ENCODE data around the gene TIMM13. TPM values are rescaled to one million over a fixed set of nuclear protein-coding genes. Genes with fewer than 3 reads are reported as not detected.

Gene TIMM13
- total RNA-seq, 4 donors from 2014 or later: 28.8 to 43.6 (median 41.1) TPM

DNA sequence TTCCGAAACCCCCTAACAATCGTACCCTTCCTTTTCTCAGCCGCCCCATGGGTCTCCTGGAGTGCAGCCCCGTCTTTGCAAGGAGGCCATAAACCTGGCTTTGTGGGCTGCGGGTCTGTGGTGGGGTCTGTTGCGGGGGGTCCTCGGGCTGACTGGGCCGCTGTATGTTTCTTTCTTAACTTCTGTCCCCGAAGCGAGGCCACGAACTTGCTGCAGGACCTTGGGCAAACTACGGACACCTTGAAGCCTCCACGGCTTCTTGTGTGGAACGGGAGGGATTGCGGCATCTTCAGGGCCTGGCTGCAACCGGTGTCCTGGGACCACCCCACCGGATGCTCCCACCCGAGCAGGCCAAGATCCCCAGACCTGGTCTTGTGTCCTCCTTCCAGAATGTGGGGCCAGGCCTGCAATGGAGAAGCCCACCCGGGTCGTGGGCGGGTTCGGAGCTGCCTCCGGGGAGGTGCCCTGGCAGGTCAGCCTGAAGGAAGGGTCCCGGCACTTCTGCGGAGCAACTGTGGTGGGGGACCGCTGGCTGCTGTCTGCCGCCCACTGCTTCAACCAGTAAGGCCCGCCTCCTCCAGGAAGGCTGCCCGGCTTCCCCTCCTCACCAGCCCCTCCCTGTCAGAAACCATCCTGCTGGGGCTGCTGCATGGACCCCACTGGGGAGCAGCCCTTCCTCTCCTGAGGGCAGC, 12.0 kb downstream of the TIMM13 start:
- DNase-seq (ENCODE audit: low spot score) (no peak), ATAC-seq (ENCODE audit: low FRiP score) (no peak)
- TF ChIP-seq, protein P1, sequence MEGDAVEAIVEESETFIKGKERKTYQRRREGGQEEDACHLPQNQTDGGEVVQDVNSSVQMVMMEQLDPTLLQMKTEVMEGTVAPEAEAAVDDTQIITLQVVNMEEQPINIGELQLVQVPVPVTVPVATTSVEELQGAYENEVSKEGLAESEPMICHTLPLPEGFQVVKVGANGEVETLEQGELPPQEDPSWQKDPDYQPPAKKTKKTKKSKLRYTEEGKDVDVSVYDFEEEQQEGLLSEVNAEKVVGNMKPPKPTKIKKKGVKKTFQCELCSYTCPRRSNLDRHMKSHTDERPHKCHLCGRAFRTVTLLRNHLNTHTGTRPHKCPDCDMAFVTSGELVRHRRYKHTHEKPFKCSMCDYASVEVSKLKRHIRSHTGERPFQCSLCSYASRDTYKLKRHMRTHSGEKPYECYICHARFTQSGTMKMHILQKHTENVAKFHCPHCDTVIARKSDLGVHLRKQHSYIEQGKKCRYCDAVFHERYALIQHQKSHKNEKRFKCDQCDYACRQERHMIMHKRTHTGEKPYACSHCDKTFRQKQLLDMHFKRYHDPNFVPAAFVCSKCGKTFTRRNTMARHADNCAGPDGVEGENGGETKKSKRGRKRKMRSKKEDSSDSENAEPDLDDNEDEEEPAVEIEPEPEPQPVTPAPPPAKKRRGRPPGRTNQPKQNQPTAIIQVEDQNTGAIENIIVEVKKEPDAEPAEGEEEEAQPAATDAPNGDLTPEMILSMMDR (IDR thresholded peaks at IDR 0.05): no peak

DNA sequence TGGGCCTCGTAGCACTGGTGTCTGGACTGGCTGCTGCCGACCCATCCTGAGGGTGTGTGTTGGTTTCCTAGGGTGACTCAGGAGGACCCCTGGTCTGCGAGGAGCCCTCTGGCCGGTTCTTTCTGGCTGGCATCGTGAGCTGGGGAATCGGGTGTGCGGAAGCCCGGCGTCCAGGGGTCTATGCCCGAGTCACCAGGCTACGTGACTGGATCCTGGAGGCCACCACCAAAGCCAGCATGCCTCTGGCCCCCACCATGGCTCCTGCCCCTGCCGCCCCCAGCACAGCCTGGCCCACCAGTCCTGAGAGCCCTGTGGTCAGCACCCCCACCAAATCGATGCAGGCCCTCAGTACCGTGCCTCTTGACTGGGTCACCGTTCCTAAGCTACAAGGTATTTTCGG, 13.8 kb downstream of the TIMM13 start:
- TF ChIP-seq, protein P1 (IDR thresholded peaks at IDR 0.05): no peak
- DNase-seq (ENCODE audit: low spot score): no peak
- ATAC-seq (ENCODE audit: low FRiP score): no peak

DNA sequence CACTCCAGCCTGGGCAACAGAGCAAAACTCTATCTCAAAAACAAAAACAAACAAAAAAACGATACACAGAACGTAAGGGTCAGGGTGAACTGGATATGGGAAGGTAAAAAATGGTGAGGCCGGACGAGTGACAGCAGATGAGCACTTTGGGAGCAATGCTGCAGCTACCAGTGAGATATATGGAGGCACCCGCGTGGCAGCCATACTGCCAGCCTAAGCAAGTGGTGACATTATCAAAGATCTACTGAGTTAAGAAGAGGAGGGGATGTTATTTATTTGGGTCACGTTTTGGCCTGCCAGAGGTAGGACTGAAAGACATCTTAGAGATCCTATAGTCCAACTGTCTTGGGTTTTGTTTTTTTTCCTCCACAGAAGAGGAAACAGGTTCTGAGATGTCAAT, 14.2 kb downstream of the TIMM13 start:
- no peak for DNase-seq (ENCODE audit: low spot score)
- TF ChIP-seq, protein P1 (IDR thresholded peaks at IDR 0.05): no peak
- ATAC-seq (ENCODE audit: low FRiP score): no peak

DNA sequence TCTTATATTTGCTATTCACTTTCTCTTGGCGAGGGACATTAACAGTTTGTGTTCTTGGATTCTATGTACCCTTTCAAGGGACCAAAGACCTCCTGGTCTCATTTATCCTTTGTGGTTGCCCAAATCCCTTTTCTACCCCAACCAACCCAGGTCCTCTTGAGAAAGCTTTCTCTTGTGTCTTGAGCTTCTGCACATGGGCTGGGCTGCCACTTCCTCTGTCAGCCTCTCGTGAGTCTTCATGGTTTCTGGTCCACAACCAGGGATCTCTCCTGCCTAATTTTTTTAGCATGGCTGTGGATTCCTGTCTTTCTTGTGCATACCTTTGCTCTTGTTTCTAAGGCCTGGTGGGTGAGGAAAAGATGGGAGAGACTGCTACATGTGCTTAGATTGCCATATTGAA, 14.9 kb downstream of the TIMM13 start:
- no peak for ATAC-seq (ENCODE audit: low FRiP score)
- no peak for DNase-seq (ENCODE audit: low spot score)
- TF ChIP-seq, protein P1 (IDR thresholded peaks at IDR 0.05): no peak

DNA sequence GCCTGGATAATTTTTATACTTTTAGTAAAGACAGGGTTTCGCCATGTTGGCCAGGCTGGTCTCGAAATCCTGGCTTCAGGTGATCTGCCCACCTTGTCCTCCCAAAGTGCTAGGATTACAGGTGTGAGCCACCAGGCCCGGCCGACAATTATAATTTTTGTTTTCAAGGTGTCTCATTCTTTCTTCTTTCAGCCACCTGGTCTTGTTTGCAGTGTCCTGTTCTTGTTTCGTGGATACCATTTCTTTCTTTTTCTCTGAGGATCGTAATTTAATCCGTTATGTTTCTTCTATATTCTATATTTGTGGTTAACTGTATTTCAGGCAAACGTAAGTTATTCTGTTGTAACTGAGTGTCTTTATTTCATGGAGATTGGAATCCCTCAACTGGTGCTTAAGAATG, 15.7 kb downstream of the TIMM13 start:
- no peak for DNase-seq (ENCODE audit: low spot score)
- ATAC-seq (ENCODE audit: low FRiP score): no peak
- TF ChIP-seq, protein P1 (IDR thresholded peaks at IDR 0.05): no peak

DNA sequence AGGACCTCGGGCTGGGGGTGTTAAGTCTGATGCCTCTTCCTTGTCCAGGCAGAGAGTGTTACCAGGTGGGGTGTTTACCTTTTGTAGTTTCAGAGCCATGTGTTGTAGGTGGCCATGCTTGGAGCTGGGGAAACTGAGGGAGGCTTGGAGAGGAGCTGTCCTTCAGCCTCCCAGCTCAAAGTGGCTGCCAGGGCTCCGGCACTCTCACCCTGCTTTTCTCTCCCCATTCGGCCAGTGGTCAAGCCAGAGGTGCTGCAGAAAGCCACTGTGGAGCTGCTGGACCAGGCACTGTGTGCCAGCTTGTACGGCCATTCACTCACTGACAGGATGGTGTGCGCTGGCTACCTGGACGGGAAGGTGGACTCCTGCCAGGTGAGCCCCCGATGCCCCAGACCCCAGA, 17.4 kb downstream of the TIMM13 start:
- DNase-seq (ENCODE audit: low spot score): no peak
- ATAC-seq (ENCODE audit: low FRiP score): no peak
- TF ChIP-seq, protein P1 (IDR thresholded peaks at IDR 0.05): no peak

DNA sequence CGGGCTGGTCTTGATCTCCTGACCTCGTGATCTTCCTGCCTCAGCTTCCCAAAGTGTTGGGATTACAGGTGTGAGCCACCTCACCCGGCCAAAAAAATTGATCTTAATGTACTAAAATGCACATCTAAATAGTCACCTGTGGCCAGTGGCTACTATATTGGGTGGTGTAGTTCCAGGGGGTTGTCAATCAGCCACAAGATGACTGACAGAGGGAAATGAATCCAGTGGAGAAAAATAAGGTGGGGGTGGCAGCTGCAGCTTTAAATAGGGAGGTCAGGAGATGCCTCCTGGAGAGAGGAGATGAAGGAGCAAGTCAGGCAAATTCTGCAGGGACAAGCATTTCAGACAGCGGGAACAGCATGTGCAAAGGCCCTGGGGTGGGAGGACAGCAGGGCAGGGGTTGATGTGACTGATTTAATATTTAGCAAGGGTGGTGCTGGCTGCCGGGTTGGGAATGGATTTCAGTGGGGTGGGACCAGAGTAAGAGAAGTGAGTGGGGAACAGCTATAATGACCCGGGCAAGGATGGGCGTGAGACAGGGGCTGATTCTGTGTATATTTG, 18.0 kb downstream of the TIMM13 start:
- no peak for ATAC-seq (ENCODE audit: low FRiP score)
- TF ChIP-seq, protein P1 (IDR thresholded peaks at IDR 0.05): no peak
- DNase-seq (ENCODE audit: low spot score): no peak

Data from omental fat pad (tissue), 4 donors.